ENCODE results near the gene RBM33. TPM values are rescaled to one million over a fixed set of nuclear protein-coding genes. Genes with fewer than 3 reads are reported as not detected.

The RBM33 gene
- total RNA-seq, 4 donors from 2014 or later: 20.6 to 85.1 (median 38.4) TPM

- no peak for TF ChIP-seq CTCF (IDR thresholded peaks at IDR 0.05)
- TF ChIP-seq POLR2A (IDR thresholded peaks at IDR 0.05): no peak
- no peaks in the 10 kb centered on the region for H3K4me1 ChIP-seq
- H3K9me3 ChIP-seq: no peaks in the 10 kb centered on the region
- H3K27me3 ChIP-seq: no peaks in the 10 kb centered on the region
- intact Hi-C loops (cut with DNase I; ENCODE audit: low total_unique reads): no loop called here
- H3K4me3 ChIP-seq: no peak overlapping the region
- no peak for DNase-seq
- no peaks in the 10 kb centered on the region for H3K36me3 ChIP-seq
- no peak overlapping the region for H3K27ac ChIP-seq
These were observed 78.5 kb downstream of the RBM33 start for GRCh38 chr7:155722936-155723335.

- Histone ChIP-seq H3K4me3 (no peak overlapping the region), H3K36me3 (no peaks in the 10 kb centered on the region), H3K27me3 (no peaks in the 10 kb centered on the region), H3K27ac (no peak overlapping the region), H3K9me3 (no peaks in the 10 kb centered on the region), H3K4me1 (no peaks in the 10 kb centered on the region)
- no peak for TF ChIP-seq CTCF (IDR thresholded peaks at IDR 0.05)
- TF ChIP-seq POLR2A (IDR thresholded peaks at IDR 0.05): no peak
- intact Hi-C loops (cut with DNase I; ENCODE audit: low total_unique reads): no loop called here
- DNase-seq: no peak
These were observed 80.0 kb downstream of the RBM33 start for GRCh38 chr7:155724327-155725005.

GRCh38 chr7:155725006-155725355 is 80.5 kb downstream of the RBM33 start:
- no peaks in the 10 kb centered on the region for H3K9me3 ChIP-seq
- no peak overlapping the region for H3K4me3 ChIP-seq
- DNase-seq: no peak
- no peaks in the 10 kb centered on the region for H3K27me3 ChIP-seq
- TF ChIP-seq POLR2A (IDR thresholded peaks at IDR 0.05): no peak
- no peak for TF ChIP-seq CTCF (IDR thresholded peaks at IDR 0.05)
- no peaks in the 10 kb centered on the region for H3K4me1 ChIP-seq
- H3K27ac ChIP-seq: no peak overlapping the region
- intact Hi-C loops (cut with DNase I; ENCODE audit: low total_unique reads): no loop called here
- H3K36me3 ChIP-seq: no peaks in the 10 kb centered on the region

GRCh38 chr7:155727616-155728015 is 83.2 kb downstream of the RBM33 start:
- no peaks in the 10 kb centered on the region for H3K4me1 ChIP-seq
- no peaks in the 10 kb centered on the region for H3K36me3 ChIP-seq
- TF ChIP-seq POLR2A (IDR thresholded peaks at IDR 0.05) (no peak), CTCF (IDR thresholded peaks at IDR 0.05) (no peak)
- no peaks in the 10 kb centered on the region for H3K27me3 ChIP-seq
- no peaks in the 10 kb centered on the region for H3K9me3 ChIP-seq
- DNase-seq: no peak
- H3K4me3 ChIP-seq: no peak overlapping the region
- intact Hi-C loops (cut with DNase I; ENCODE audit: low total_unique reads): no loop called here
- no peak overlapping the region for H3K27ac ChIP-seq

- Histone ChIP-seq H3K9me3 (no peaks in the 10 kb centered on the region), H3K4me1 (no peaks in the 10 kb centered on the region), H3K27me3 (no peaks in the 10 kb centered on the region), H3K36me3 (no peaks in the 10 kb centered on the region), H3K27ac (no peak overlapping the region), H3K4me3 (no peak overlapping the region)
- intact Hi-C loops (cut with DNase I; ENCODE audit: low total_unique reads): no loop called here
- no peak for TF ChIP-seq POLR2A (IDR thresholded peaks at IDR 0.05)
- DNase-seq: no peak
These were observed 83.7 kb downstream of the RBM33 start for GRCh38 chr7:155728116-155728515.

GRCh38 chr7:155729847-155730246 is 85.4 kb downstream of the RBM33 start:
- H3K36me3 ChIP-seq: no peaks in the 10 kb centered on the region
- no peaks in the 10 kb centered on the region for H3K4me1 ChIP-seq
- intact Hi-C loops (cut with DNase I; ENCODE audit: low total_unique reads): loop anchor here (10.0 kb wide), 1 partner anchor 135 kb away; no protein-coding TSS in a partner anchor
- no peak overlapping the region for H3K27ac ChIP-seq
- no peak for DNase-seq
- no peak overlapping the region for H3K4me3 ChIP-seq
- H3K9me3 ChIP-seq: no peaks in the 10 kb centered on the region
- H3K27me3 ChIP-seq: no peaks in the 10 kb centered on the region
- TF ChIP-seq CTCF (IDR thresholded peaks at IDR 0.05): no peak
- no peak for TF ChIP-seq POLR2A (IDR thresholded peaks at IDR 0.05)
